GM12878 (cell line): ENCODE data around the gene PLPPR1.

Source experiments
- BHLHE40 ChIP-seq, 2 experiments: fragments of 450-650 bp in 1 of 2; IDR thresholded peaks; 2 replicates each; pipeline ENCODE4 v1.6.1; 2011 to 2017; ENCODE audit warnings: low read depth in 2 of 2, borderline replicate concordance in 1 of 2, improper control_type of control experiment in 1 of 2, low read length in 1 of 2, mild to moderate bottlenecking in 1 of 2
- EED ChIP-seq: sonication (generic); IDR thresholded peaks from 2 replicates; pipeline ENCODE4 v1.6.1; 2016; ENCODE audit warnings: antibody characterized with exemption, low read depth
- EP300 ChIP-seq, 2 experiments: fragments of 150-350 bp in 1 of 2; IDR thresholded peaks; 2 replicates each; pipeline ENCODE4 v1.6.1; 2011 to 2012; ENCODE audit warnings: low read depth in 2 of 2, low read length in 2 of 2, borderline replicate concordance in 1 of 2, improper control_type of control experiment in 1 of 2, inconsistent platforms in 1 of 2; ENCODE audit not compliant: control insufficient read depth in 1 of 2
- ESRRA ChIP-seq: IDR thresholded peaks from 2 replicates; pipeline ENCODE4 v1.6.1; 2012; ENCODE audit warnings: mild to moderate bottlenecking, low read length, improper control_type of control experiment
- EZH2 ChIP-seq: IDR thresholded peaks from 2 replicates; pipeline ENCODE4 v1.6.1; 2012; ENCODE audit warnings: low read depth, mild to moderate bottlenecking, control low read depth, inconsistent platforms, low read length, borderline replicate concordance; ENCODE audit not compliant: control insufficient read depth
- MXI1 ChIP-seq: fragments of 150-350 bp; IDR thresholded peaks from 2 replicates; pipeline ENCODE4 v1.6.1; 2011; ENCODE audit warnings: low read depth, mild to moderate bottlenecking, inconsistent platforms, low read length, improper control_type of control experiment
- POLR2A ChIP-seq: IDR thresholded peaks from 2 replicates; pipeline ENCODE4 v1.6.1; 2011; ENCODE audit warnings: low read depth, mild to moderate bottlenecking, low read length
- POLR2AphosphoS5 ChIP-seq: IDR thresholded peaks from 2 replicates; pipeline ENCODE4 v1.6.1; 2011; ENCODE audit warnings: mild to moderate bottlenecking, low read length, inconsistent platforms
- TAF1 ChIP-seq: IDR thresholded peaks from 2 replicates; pipeline ENCODE4 v1.6.1; 2011; ENCODE audit warnings: mild to moderate bottlenecking, low read depth, low read length, borderline replicate concordance
- TCF7 ChIP-seq: IDR thresholded peaks from 2 replicates; pipeline ENCODE4 v1.6.1; 2014; ENCODE audit warnings: antibody characterized with exemption, borderline replicate concordance
- ZNF384 ChIP-seq: IDR thresholded peaks from 2 replicates; pipeline ENCODE4 v1.6.1; 2012; ENCODE audit warnings: low read depth, mild to moderate bottlenecking, low read length, improper control_type of control experiment, borderline replicate concordance
- TF ChIP-seq, protein P1 (sequence below), 3 experiments: IDR thresholded peaks in 2 of 3; conservative IDR thresholded peaks in 1 of 3; 2 replicates each; pipeline ENCODE4 v1.5.1; 2011; ENCODE audit warnings: low read depth in 3 of 3, low read length in 3 of 3, mild to moderate bottlenecking in 3 of 3, control low read depth in 2 of 3, moderate library complexity in 2 of 3, inconsistent platforms in 1 of 3, mixed read lengths in 1 of 3; ENCODE audit not compliant: control insufficient read depth in 2 of 3, insufficient read depth in 1 of 3; ENCODE audit errors: extremely low read depth in 1 of 3
- TF ChIP-seq, protein P2 (sequence below): fragments of 450-650 bp; IDR thresholded peaks from 2 replicates; pipeline ENCODE4 v1.6.1; 2016; ENCODE audit warnings: mild to moderate bottlenecking

DNA sequence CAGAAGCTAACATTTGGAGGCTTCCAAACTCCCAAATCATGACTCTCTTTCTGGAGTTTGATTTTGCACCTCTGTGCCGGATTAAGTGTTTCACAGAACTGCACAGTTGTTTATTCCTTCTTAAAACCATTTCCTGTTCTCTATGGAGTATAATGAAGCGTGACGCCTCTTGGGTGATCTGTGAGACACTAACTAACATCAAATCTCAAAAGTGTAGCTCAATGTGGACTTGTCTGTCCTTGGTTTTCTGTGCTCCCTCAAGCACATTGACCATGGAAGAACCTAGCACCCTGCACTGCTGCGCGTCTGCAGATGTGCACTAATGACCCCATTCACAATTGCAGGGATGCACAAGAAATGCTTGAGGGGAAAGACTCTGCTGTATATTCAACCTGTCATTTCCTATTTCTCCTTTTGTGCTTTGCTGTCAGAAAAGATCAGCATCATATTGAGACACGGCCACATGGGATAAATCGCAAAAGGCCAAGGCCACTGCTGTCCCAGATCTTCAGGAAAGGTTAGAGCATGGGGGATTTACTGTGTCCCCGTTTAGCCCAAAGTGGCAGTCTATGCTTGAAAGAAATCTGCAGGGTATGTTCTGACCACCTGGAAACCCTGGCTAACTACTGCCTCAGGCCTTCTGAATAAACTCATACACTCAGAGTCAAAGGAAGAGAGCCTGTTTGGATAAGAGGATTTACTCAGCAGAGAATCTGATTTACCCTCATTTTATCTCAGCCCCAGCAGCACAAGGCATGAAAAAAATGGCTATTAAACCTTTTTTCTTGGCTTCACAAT, 246.6 kb downstream of the PLPPR1 start:
- TF ChIP-seq MXI1 = no peak
- TF ChIP-seq, protein P1, sequence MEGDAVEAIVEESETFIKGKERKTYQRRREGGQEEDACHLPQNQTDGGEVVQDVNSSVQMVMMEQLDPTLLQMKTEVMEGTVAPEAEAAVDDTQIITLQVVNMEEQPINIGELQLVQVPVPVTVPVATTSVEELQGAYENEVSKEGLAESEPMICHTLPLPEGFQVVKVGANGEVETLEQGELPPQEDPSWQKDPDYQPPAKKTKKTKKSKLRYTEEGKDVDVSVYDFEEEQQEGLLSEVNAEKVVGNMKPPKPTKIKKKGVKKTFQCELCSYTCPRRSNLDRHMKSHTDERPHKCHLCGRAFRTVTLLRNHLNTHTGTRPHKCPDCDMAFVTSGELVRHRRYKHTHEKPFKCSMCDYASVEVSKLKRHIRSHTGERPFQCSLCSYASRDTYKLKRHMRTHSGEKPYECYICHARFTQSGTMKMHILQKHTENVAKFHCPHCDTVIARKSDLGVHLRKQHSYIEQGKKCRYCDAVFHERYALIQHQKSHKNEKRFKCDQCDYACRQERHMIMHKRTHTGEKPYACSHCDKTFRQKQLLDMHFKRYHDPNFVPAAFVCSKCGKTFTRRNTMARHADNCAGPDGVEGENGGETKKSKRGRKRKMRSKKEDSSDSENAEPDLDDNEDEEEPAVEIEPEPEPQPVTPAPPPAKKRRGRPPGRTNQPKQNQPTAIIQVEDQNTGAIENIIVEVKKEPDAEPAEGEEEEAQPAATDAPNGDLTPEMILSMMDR (IDR thresholded peaks at IDR 0.05 in 2 of 3, conservative IDR thresholded peaks at IDR 0.05 in 1 of 3; ENCODE audit: control insufficient read depth in 2 of 3, extremely low read depth in 1 of 3, insufficient read depth in 1 of 3, low read depth in 3 of 3, low read length in 3 of 3) = no peak
- TF ChIP-seq ESRRA = no peak
- no peak for TF ChIP-seq EP300 (IDR thresholded peaks at IDR 0.05; ENCODE audit: borderline replicate concordance in 1 of 2, control insufficient read depth in 1 of 2, low read depth in 2 of 2, low read length in 2 of 2)
- TF ChIP-seq EZH2 = no peak
- TF ChIP-seq BHLHE40 (IDR thresholded peaks at IDR 0.05; ENCODE audit: borderline replicate concordance in 1 of 2, low read depth in 2 of 2, low read length in 1 of 2) = no peak
- no peak for TF ChIP-seq POLR2AphosphoS5
- TF ChIP-seq TCF7 = no peak
- TF ChIP-seq EED = no peak
- no peak for TF ChIP-seq ZNF384
- TF ChIP-seq TAF1 = no peak
- TF ChIP-seq POLR2A = no peak
- TF ChIP-seq, protein P2, sequence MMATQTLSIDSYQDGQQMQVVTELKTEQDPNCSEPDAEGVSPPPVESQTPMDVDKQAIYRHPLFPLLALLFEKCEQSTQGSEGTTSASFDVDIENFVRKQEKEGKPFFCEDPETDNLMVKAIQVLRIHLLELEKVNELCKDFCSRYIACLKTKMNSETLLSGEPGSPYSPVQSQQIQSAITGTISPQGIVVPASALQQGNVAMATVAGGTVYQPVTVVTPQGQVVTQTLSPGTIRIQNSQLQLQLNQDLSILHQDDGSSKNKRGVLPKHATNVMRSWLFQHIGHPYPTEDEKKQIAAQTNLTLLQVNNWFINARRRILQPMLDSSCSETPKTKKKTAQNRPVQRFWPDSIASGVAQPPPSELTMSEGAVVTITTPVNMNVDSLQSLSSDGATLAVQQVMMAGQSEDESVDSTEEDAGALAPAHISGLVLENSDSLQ = no peak
